Activated naive CD8-positive, alpha-beta T cell treated with anti-CD3 and anti-CD28 coated beads, Interleukin-2, amount 50 U/mL, for 24 hours (primary cell): Measurements from ENCODE around the gene GLI1.
"Not testable (repeated sequence)": the region's sequence is repeated elsewhere in the genome, so short reads cannot be mapped to it uniquely, and the experiment has no call there.

Source experiments
- ATAC-seq: fragments of 150-1000 bp; cut with Tn5 transposase; one replicate; pipeline ENCODE4 v1.10.0; 2021
- DNase-seq: peaks from one replicate; pipeline ENCODE4 v3.0.0; 2021
- H3K27ac Mint-ChIP-seq: one replicate; pipeline ENCODE4 v1.8.0; 2021; ENCODE audit warnings: mild to moderate bottlenecking, mixed read lengths
- H3K27me3 Mint-ChIP-seq: one replicate; pipeline ENCODE4 v1.8.0; 2021; ENCODE audit warnings: mixed read lengths
- H3K36me3 Mint-ChIP-seq: one replicate; pipeline ENCODE4 v1.8.0; 2021; ENCODE audit warnings: low read depth, mixed read lengths
- H3K4me1 Mint-ChIP-seq: one replicate; pipeline ENCODE4 v1.8.0; 2021; ENCODE audit warnings: mixed read lengths
- H3K4me3 Mint-ChIP-seq: one replicate; pipeline ENCODE4 v1.8.0; 2021; ENCODE audit warnings: mild to moderate bottlenecking, moderate library complexity, mixed read lengths
- H3K9me3 Mint-ChIP-seq: one replicate; pipeline ENCODE4 v1.8.0; 2021; ENCODE audit warnings: mixed read lengths

GLI1 gene

GRCh38 chr12:57502311-57502969, 42.9 kb downstream of the GLI1 start:
- not testable (repeated sequence) for H3K4me3 Mint-ChIP-seq, H3K27ac Mint-ChIP-seq, ATAC-seq, DNase-seq, H3K4me1 Mint-ChIP-seq, H3K9me3 Mint-ChIP-seq, H3K27me3 Mint-ChIP-seq
- H3K36me3 Mint-ChIP-seq = peaks cover 76% of the 10 kb centered on the region

GRCh38 chr12:57506541-57506940, 47.0 kb downstream of the GLI1 start:
- H3K4me1 Mint-ChIP-seq, ATAC-seq, H3K4me3 Mint-ChIP-seq, H3K27me3 Mint-ChIP-seq, DNase-seq, H3K9me3 Mint-ChIP-seq, H3K27ac Mint-ChIP-seq: not testable (repeated sequence)
- peaks cover 54% of the 10 kb centered on the region for H3K36me3 Mint-ChIP-seq

- H3K4me1 Mint-ChIP-seq, DNase-seq, H3K27me3 Mint-ChIP-seq, ATAC-seq, H3K27ac Mint-ChIP-seq, H3K4me3 Mint-ChIP-seq, H3K9me3 Mint-ChIP-seq: not testable (repeated sequence)
- H3K36me3 Mint-ChIP-seq = peaks cover 59% of the 10 kb centered on the region
Observed at GRCh38 chr12:57507796-57508195, 48.2 kb downstream of the GLI1 start.

GRCh38 chr12:57511161-57511560, 51.6 kb downstream of the GLI1 start:
- DNase-seq (no peak), ATAC-seq (no peak)
- H3K36me3 Mint-ChIP-seq = peaks cover 61% of the 10 kb centered on the region
- H3K4me3 Mint-ChIP-seq = no peak overlapping the region
- no peaks in the 10 kb centered on the region for H3K9me3 Mint-ChIP-seq
- H3K27me3 Mint-ChIP-seq = no peaks in the 10 kb centered on the region
- H3K27ac Mint-ChIP-seq = no peak overlapping the region
- H3K4me1 Mint-ChIP-seq = peaks cover 2% of the 10 kb centered on the region

- Mint-ChIP-seq H3K27ac (peak overlapping the region; percentile 70), H3K9me3 (no peaks in the 10 kb centered on the region), H3K4me3 (no peak overlapping the region), H3K27me3 (no peaks in the 10 kb centered on the region), H3K36me3 (peaks cover 61% of the 10 kb centered on the region), H3K4me1 (peaks cover 2% of the 10 kb centered on the region)
- ATAC-seq = no peak
- no peak for DNase-seq
Observed at GRCh38 chr12:57511588-57512325, 52.2 kb downstream of the GLI1 start.

- Mint-ChIP-seq H3K4me3 (no peak overlapping the region), H3K27ac (peak overlapping the region; percentile 70), H3K36me3 (peaks cover 70% of the 10 kb centered on the region), H3K27me3 (no peaks in the 10 kb centered on the region), H3K9me3 (no peaks in the 10 kb centered on the region), H3K4me1 (peaks cover 7% of the 10 kb centered on the region)
- DNase-seq (no peak), ATAC-seq (no peak)
Observed at GRCh38 chr12:57512665-57513064, 53.1 kb downstream of the GLI1 start.

- Mint-ChIP-seq H3K4me1 (peaks cover 11% of the 10 kb centered on the region), H3K4me3 (no peak overlapping the region), H3K27ac (no peak overlapping the region), H3K9me3 (no peaks in the 10 kb centered on the region), H3K36me3 (peaks cover 75% of the 10 kb centered on the region), H3K27me3 (no peaks in the 10 kb centered on the region)
- DNase-seq (no peak), ATAC-seq (no peak)
Observed at GRCh38 chr12:57513266-57513665, 53.7 kb downstream of the GLI1 start.

GRCh38 chr12:57513677-57514076, 54.1 kb downstream of the GLI1 start:
- not testable (repeated sequence) for DNase-seq, H3K27ac Mint-ChIP-seq, H3K4me3 Mint-ChIP-seq, ATAC-seq, H3K27me3 Mint-ChIP-seq, H3K9me3 Mint-ChIP-seq
- peaks cover 15% of the 10 kb centered on the region for H3K4me1 Mint-ChIP-seq
- peaks cover 79% of the 10 kb centered on the region for H3K36me3 Mint-ChIP-seq

- not testable (repeated sequence) for H3K4me3 Mint-ChIP-seq, H3K9me3 Mint-ChIP-seq, ATAC-seq, H3K27me3 Mint-ChIP-seq, DNase-seq
- Mint-ChIP-seq H3K27ac (peak overlapping the region; percentile 39), H3K4me1 (peaks cover 21% of the 10 kb centered on the region), H3K36me3 (peaks cover 81% of the 10 kb centered on the region)
Observed at GRCh38 chr12:57514246-57514645, 54.7 kb downstream of the GLI1 start.

GRCh38 chr12:57514720-57515407, 55.3 kb downstream of the GLI1 start:
- DNase-seq = no peak
- Mint-ChIP-seq H3K27me3 (no peaks in the 10 kb centered on the region), H3K4me1 (peaks cover 22% of the 10 kb centered on the region), H3K9me3 (no peaks in the 10 kb centered on the region), H3K4me3 (no peak overlapping the region), H3K36me3 (peaks cover 83% of the 10 kb centered on the region), H3K27ac (peak overlapping the region; percentile 39)
- no peak for ATAC-seq

- no peaks in the 10 kb centered on the region for H3K9me3 Mint-ChIP-seq
- H3K27me3 Mint-ChIP-seq = no peaks in the 10 kb centered on the region
- H3K27ac Mint-ChIP-seq = peak overlapping the region; percentile 12
- no peak for DNase-seq
- ATAC-seq = no peak
- no peak overlapping the region for H3K4me3 Mint-ChIP-seq
- H3K4me1 Mint-ChIP-seq = peaks cover 26% of the 10 kb centered on the region
- peaks cover 88% of the 10 kb centered on the region for H3K36me3 Mint-ChIP-seq
Observed at GRCh38 chr12:57515408-57515933, 55.9 kb downstream of the GLI1 start.

- no peak for DNase-seq
- H3K4me3 Mint-ChIP-seq = no peak overlapping the region
- ATAC-seq = no peak
- H3K4me1 Mint-ChIP-seq = peaks cover 29% of the 10 kb centered on the region
- peak overlapping the region; percentile 65 for H3K27ac Mint-ChIP-seq
- peaks cover 86% of the 10 kb centered on the region for H3K36me3 Mint-ChIP-seq
- H3K9me3 Mint-ChIP-seq = no peaks in the 10 kb centered on the region
- no peaks in the 10 kb centered on the region for H3K27me3 Mint-ChIP-seq
Observed at GRCh38 chr12:57515934-57516541, 56.5 kb downstream of the GLI1 start.

- no peaks in the 10 kb centered on the region for H3K27me3 Mint-ChIP-seq
- ATAC-seq (no peak), DNase-seq (no peak)
- no peak overlapping the region for H3K4me3 Mint-ChIP-seq
- peak overlapping the region; percentile 49 for H3K27ac Mint-ChIP-seq
- H3K4me1 Mint-ChIP-seq = peaks cover 35% of the 10 kb centered on the region
- H3K9me3 Mint-ChIP-seq = no peaks in the 10 kb centered on the region
- H3K36me3 Mint-ChIP-seq = peaks cover 80% of the 10 kb centered on the region
Observed at GRCh38 chr12:57516617-57517153, 57.1 kb downstream of the GLI1 start.

- Mint-ChIP-seq H3K9me3 (no peaks in the 10 kb centered on the region), H3K4me3 (peak overlapping the region; percentile 95), H3K27ac (peak overlapping the region; percentile 49), H3K4me1 (peaks cover 40% of the 10 kb centered on the region), H3K27me3 (peaks cover 2% of the 10 kb centered on the region), H3K36me3 (peaks cover 75% of the 10 kb centered on the region)
- ATAC-seq = no peak
- no peak for DNase-seq
Observed at GRCh38 chr12:57517187-57517586, 57.6 kb downstream of the GLI1 start.
